Measurements from ENCODE around the gene USP3.

DNA sequence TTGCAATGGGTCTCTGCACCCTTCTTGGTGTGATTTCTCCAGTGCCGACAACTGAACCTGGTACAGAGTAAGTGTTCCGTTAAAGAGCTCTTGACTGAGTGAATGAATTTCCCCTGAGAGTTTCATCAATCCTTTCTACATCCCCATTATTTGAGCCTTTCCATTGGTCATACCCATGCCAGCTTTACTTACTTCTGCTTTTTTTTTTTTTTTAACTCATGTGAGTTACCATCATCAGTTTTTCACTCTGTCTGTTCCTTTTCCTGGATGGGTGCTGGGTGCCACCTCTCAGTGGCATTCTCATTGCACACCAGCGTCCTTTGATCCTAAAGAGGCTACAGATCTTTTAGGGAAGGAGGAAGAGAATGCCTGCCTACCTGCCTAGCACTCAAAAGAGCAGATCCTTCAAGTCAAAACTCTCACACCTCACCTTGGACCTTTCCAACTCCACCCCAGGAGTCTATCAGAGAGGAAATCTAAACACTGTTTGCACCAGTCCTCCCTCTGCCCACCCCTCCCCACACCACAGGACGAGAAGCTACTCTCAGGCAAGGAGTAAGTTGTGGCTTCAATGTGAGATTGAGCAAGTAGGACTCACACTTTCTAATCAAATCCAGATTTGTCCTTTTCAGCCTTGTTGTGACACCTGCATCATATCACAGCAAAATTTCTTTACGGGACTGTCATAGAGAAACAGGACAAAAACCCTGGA, 13.1 kb upstream of the USP3 start:
- TF ChIP-seq GATA2 (IDR thresholded peaks at IDR 0.05; ENCODE audit: low read depth, low read length) (no peak), GATA3 (IDR thresholded peaks at IDR 0.05; ENCODE audit: low read depth, low read length) (no peak)

Measured in SH-SY5Y (cell line).